Adrenal gland (tissue), 12 donors: ENCODE results near the gene C4orf36. TPM values are rescaled to one million over a fixed set of nuclear protein-coding genes. Genes with fewer than 3 reads are reported as not detected.

Experiments
- DNase-seq, 7 donors: peaks; one replicate each; pipeline ENCODE4 v3.0.0-alpha.2; 2019 to 2020
- H3K27ac ChIP-seq, 5 donors: fragments of 200-600 bp; sonication (generic) in 4 of 5; 1 replicate in 3 of 5; 2 replicates in 2 of 5; pipeline versions ENCODE4 v1.5.1 to v1.8.0; 2016 to 2020; ENCODE audit warnings: mild to moderate bottlenecking in 1 of 5
- H3K27me3 ChIP-seq: fragments of 200-600 bp; 2 replicates; pipeline ENCODE4 v1.8.0; 2021
- H3K36me3 ChIP-seq, 2 donors: fragments of 200-600 bp; replicated peaks in 1 of 2; 1 replicate in 1 of 2; 2 replicates in 1 of 2; pipeline versions ENCODE4 v1.5.1 to v1.8.0; 2018 to 2022
- H3K4me1 ChIP-seq, 2 donors: fragments of 200-600 bp; replicated peaks in 1 of 2; 1 replicate in 1 of 2; 2 replicates in 1 of 2; pipeline versions ENCODE4 v1.5.1 to v1.8.0; 2018 to 2021
- H3K4me3 ChIP-seq, 4 donors: fragments of 200-600 bp; sonication (generic) in 3 of 4; one replicate each; pipeline ENCODE4 v1.5.1; 2016 to 2018
- H3K9me3 ChIP-seq, 3 donors: fragments of 200-600 bp; sonication (generic) in 1 of 3; replicated peaks in 1 of 3; 1 replicate in 2 of 3; 2 replicates in 1 of 3; pipeline versions ENCODE4 v1.5.1 to v1.8.0; 2016 to 2021
- POLR2A ChIP-seq, 2 donors: fragments of 450-650 bp; IDR thresholded peaks; one replicate each; pipeline ENCODE4 v1.6.1; 2017; ENCODE audit warnings: antibody characterized with exemption in 2 of 2, mild to moderate bottlenecking in 2 of 2, moderate library complexity in 1 of 2
- WGBS, 4 donors: extraction: QIAGEN DNeasy Blood & Tissue Kit in 2 of 4; methylation state at CpG; one replicate each; pipeline versions ENCODE4 v1.1.5 to v1.1.7; 2013 to 2017; 5-methylcytosine and 5-hydroxymethylcytosine counted together
- intact Hi-C, 2 donors: fragments of 100-400 bp; cut with DNase I; formaldehyde crosslinking; loops; one replicate each; pipeline versions ENCODE4 v1.14.1 to v1.15.0; 2022 to 2023
- polyA plus RNA-seq, 3 donors: library from polyadenylated mRNA; stranded (reverse); fragments of 200-250 nt in 2 of 3; fragments of 350-450 nt in 1 of 3; fragmentation: Illumina TruSeq in 1 of 3; extraction: RNeasy Lipid Tissue Mini Kit (QIAGEN cat#74804) in 1 of 3; gene quantifications; one replicate each; pipeline ENCODE4 v1.2.3, GENCODE V29; 2013 to 2014
- total RNA-seq, 9 donors: library from RNA; depleted of rRNA in 4 of 9; stranded (reverse); fragments of >200 nt in 4 of 9; fragments of 120-200 nt in 1 of 9; fragmentation: NEBNext Ultra II Directional in 1 of 9; extraction: Animal tissue kit (Norgen Biotek cat#: 25700) in 1 of 9; gene quantifications; one replicate each; pipeline versions ENCODE4 v1.1.0 to v1.2.4, GENCODE V29; 2013 to 2023
- TF ChIP-seq, protein P1 (sequence below), 6 experiments: fragments of 450-650 bp in 4 of 6; fragments of 200-600 bp in 2 of 6; sonication (generic) in 1 of 6; IDR thresholded peaks; 1 replicate in 5 of 6; 2 replicates in 1 of 6; pipeline versions ENCODE4 v1.5.1 to v1.8.0; 2016 to 2021; ENCODE audit warnings: antibody characterized with exemption in 6 of 6, mild to moderate bottlenecking in 2 of 6, moderate library complexity in 1 of 6
- donor health status: healthy with polysubstance abuse.
- donor health status: Bipolar disorder and iron deficiency.
- donor health status: DM: yes; HTN: yes; CAD: no.
- donor health status: DM: no; HTN: no; CAD: no.
- donor health status: DM: no; HTN: no; CAD: no.
- donor health status: DM: yes; HTN: yes; CAD: no.

C4orf36 gene
- total and polyA plus RNA-seq, 12 donors, result 0.20 to 2.0 (median 0.55) TPM; not detected in 4

DNA sequence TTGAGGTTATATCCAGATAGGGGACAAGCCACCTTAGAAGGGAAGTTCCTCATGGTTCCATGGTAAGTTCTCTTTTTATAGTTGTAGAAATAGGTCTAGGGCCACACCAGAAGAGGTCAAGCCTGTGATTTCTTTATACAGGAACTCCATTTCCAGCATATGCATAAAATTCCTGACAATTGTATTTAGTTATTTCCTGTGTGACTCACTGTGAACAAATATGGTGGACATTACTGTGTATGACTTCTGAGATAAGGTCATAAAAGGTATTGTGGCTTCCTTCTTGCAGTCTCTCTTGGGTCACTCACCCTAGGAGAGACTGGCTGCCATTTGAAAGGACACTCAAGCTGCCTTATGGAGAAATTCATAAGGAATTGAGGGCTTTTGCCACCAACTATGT is 2.2 kb upstream of the C4orf36 start:
- H3K27me3 ChIP-seq, result no peaks in the 10 kb centered on the region
- H3K36me3 ChIP-seq, result no peaks in the 10 kb centered on the region
- H3K9me3 ChIP-seq, result no peaks in the 10 kb centered on the region
- no peak overlapping the region for H3K4me3 ChIP-seq
- H3K27ac ChIP-seq, result no peak overlapping the region
- H3K4me1 ChIP-seq, result peaks cover 3 to 15% of the 10 kb centered on the region in 2 donors
- intact Hi-C loops, result loop anchor here in 1 of 2 donors (5.0 kb wide), 1 partner anchor 397 kb away; no protein-coding TSS in a partner anchor
- DNase-seq, result no peak
- TF ChIP-seq, protein P1, sequence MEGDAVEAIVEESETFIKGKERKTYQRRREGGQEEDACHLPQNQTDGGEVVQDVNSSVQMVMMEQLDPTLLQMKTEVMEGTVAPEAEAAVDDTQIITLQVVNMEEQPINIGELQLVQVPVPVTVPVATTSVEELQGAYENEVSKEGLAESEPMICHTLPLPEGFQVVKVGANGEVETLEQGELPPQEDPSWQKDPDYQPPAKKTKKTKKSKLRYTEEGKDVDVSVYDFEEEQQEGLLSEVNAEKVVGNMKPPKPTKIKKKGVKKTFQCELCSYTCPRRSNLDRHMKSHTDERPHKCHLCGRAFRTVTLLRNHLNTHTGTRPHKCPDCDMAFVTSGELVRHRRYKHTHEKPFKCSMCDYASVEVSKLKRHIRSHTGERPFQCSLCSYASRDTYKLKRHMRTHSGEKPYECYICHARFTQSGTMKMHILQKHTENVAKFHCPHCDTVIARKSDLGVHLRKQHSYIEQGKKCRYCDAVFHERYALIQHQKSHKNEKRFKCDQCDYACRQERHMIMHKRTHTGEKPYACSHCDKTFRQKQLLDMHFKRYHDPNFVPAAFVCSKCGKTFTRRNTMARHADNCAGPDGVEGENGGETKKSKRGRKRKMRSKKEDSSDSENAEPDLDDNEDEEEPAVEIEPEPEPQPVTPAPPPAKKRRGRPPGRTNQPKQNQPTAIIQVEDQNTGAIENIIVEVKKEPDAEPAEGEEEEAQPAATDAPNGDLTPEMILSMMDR (IDR thresholded peaks at IDR 0.05), result no peak
- no peak for TF ChIP-seq POLR2A (IDR thresholded peaks at IDR 0.05)

DNA sequence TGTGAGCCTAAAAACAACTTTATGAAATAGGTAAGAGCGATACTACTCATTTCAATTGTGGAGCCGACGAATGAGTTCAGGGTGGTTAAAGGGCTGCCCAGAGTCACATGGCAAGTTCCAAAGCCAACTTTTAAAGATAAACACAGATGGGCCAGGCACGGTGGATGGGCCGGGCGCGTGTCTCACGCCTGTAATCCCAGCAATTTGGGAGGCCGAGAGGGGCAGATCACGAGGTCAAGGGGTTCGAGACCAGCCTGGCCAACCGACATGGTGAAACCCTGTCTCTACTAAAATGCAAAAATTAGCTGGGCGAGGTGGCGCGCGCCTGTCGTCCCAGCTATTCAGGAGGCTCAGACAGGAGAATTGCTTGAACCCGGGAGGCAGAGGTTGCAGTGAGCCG is 914 bp upstream of the C4orf36 start:
- intact Hi-C loops, result loop anchor here (2.0 to 5.0 kb wide), 2 partner anchors 394 to 396 kb away; no protein-coding TSS in a partner anchor
- TF ChIP-seq POLR2A (IDR thresholded peaks at IDR 0.05), result no peak
- TF ChIP-seq, protein P1 (IDR thresholded peaks at IDR 0.05), result no peak
- peaks cover 3 to 15% of the 10 kb centered on the region in 2 donors for H3K4me1 ChIP-seq
- no peak overlapping the region for H3K4me3 ChIP-seq
- no peaks in the 10 kb centered on the region for H3K36me3 ChIP-seq
- WGBS, 4 donors, result 90 to 95% (median 93%) methylated on average over 19 of the region's 19 CpGs
- DNase-seq, result no peak
- no peak overlapping the region for H3K27ac ChIP-seq
- no peaks in the 10 kb centered on the region for H3K27me3 ChIP-seq
- H3K9me3 ChIP-seq, result no peaks in the 10 kb centered on the region

DNA sequence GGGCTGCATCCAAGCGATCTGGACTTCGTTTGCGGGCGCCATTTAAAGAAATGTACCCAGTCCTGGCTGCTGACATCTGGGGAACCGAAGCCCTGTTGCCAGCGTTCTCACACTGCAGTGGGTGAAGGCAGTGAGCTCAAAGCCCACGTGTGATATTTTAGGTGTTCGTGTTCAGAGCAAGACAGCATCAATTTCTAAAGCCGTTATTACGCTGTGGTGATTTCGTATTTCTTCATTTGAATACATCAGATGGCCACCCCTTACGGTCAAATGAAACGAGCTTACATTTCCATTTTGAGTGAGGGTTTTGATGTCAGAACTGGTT is 376 bp upstream of the C4orf36 start:
- no peaks in the 10 kb centered on the region for H3K36me3 ChIP-seq
- H3K4me3 ChIP-seq, result peak overlapping the region in 3 of 4 donors; percentile 73 to 95 (median 86)
- intact Hi-C loops, result loop anchor here (2.0 to 5.0 kb wide), 2 partner anchors 394 to 395 kb away; no protein-coding TSS in a partner anchor
- H3K27ac ChIP-seq, result peak overlapping the region in 3 of 5 donors; percentile 54 to 76 (median 74)
- no peak for DNase-seq
- peaks cover 3 to 15% of the 10 kb centered on the region in 2 donors for H3K4me1 ChIP-seq
- 12 to 18% (median 12%) methylated on average over 12 to 13 of the region's 13 CpGs for WGBS, 4 donors
- no peaks in the 10 kb centered on the region for H3K9me3 ChIP-seq
- TF ChIP-seq POLR2A (IDR thresholded peaks at IDR 0.05), result no peak
- TF ChIP-seq, protein P1 (IDR thresholded peaks at IDR 0.05), result no peak
- H3K27me3 ChIP-seq, result no peaks in the 10 kb centered on the region

DNA sequence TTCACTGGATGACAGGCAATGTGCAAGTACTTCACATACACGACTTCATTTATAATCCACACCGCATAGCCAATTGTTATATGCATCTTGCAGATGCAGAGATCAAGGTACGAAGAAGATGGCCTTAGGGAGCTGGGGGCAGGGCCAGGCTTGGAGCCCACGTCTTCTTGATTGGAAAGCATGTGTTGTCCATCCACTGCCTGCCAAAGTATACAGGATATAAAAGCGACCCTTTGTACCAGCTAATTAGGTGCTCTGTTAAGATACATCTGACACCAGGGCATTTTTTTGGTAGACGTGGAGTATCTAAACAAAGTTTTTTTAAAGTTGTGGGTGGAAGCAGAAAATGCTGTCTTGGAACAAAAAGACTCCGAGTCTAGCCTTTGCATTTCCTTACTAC is 1.4 kb downstream of the C4orf36 start:
- peaks cover 3 to 7% of the 10 kb centered on the region in 2 donors for H3K4me1 ChIP-seq
- H3K27ac ChIP-seq, result no peak overlapping the region
- no peaks in the 10 kb centered on the region for H3K27me3 ChIP-seq
- TF ChIP-seq POLR2A (IDR thresholded peaks at IDR 0.05), result no peak
- TF ChIP-seq, protein P1 (IDR thresholded peaks at IDR 0.05), result no peak
- no peaks in the 10 kb centered on the region for H3K9me3 ChIP-seq
- WGBS, 4 donors, result 74 to 87% (median 81%) methylated on average over 7 of the region's 7 CpGs
- H3K36me3 ChIP-seq, result no peaks in the 10 kb centered on the region
- intact Hi-C loops, result loop anchor here in 1 of 2 donors (5.0 kb wide), 1 partner anchor 393 kb away; no protein-coding TSS in a partner anchor
- no peak overlapping the region for H3K4me3 ChIP-seq
- DNase-seq, result no peak
